HepG2 (cell line): ENCODE results near the gene SPRYD3. TPM values are rescaled to one million over a fixed set of nuclear protein-coding genes. Genes with fewer than 3 reads are reported as not detected.
A peak's percentile ranks its signal among the peaks of the same experiment; 100 is the strongest.

Experiments used
- CREM ChIP-seq, 2 experiments: sonication (generic) in 1 of 2; formaldehyde crosslinking in 1 of 2; IDR thresholded peaks; 2 replicates each; pipeline versions ENCODE4 v1.4.0 to v1.6.1; 2016 to 2020; ENCODE audit warnings: antibody characterized with exemption in 1 of 2, mild to moderate bottlenecking in 1 of 2, missing genetic modification reagents in 1 of 2
- EHMT2 ChIP-seq: fragments of 200-600 bp; sonication (generic); IDR thresholded peaks from 2 replicates; pipeline ENCODE4 v1.7.0; 2017; ENCODE audit warnings: antibody characterized with exemption, low read depth, low read length, borderline replicate concordance
- FOXK2 ChIP-seq: fragments of 450-650 bp; IDR thresholded peaks from 2 replicates; pipeline ENCODE4 v1.6.1; 2016
- HNRNPLL ChIP-seq: fragments of 200-400 bp; formaldehyde crosslinking; IDR thresholded peaks from 2 replicates; pipeline ENCODE4 v1.6.1; 2017; ENCODE audit warnings: mild to moderate bottlenecking, low read depth, low read length; ENCODE audit not compliant: poor library complexity, severe bottlenecking
- HOXA7 ChIP-seq: sonication (generic); formaldehyde crosslinking; IDR thresholded peaks from 2 replicates; pipeline ENCODE4 v1.8.1; 2022; ENCODE audit warnings: mild to moderate bottlenecking, missing genetic modification reagents, moderate library complexity
- MED1 ChIP-seq: sonication (generic); formaldehyde crosslinking; IDR thresholded peaks from 2 replicates; pipeline ENCODE4 v1.4.0; 2020; ENCODE audit warnings: missing genetic modification reagents
- NR2F2 ChIP-seq: IDR thresholded peaks from 2 replicates; pipeline ENCODE4 v1.6.1; 2012; ENCODE audit warnings: low read depth, inconsistent platforms, borderline replicate concordance
- PITX1 ChIP-seq: sonication (generic); formaldehyde crosslinking; IDR thresholded peaks from 2 replicates; pipeline ENCODE4 v1.5.1; 2020; ENCODE audit warnings: mild to moderate bottlenecking, missing genetic modification reagents
- POLR2AphosphoS5 ChIP-seq: IDR thresholded peaks from 2 replicates; pipeline ENCODE4 v1.6.1; 2012; ENCODE audit warnings: low read depth, low read length
- RARA ChIP-seq: IDR thresholded peaks from 2 replicates; pipeline ENCODE4 v1.6.1; 2016; ENCODE audit warnings: missing genetic modification reagents, missing compliant biosample characterization
- TARDBP ChIP-seq: sonication (generic); formaldehyde crosslinking; IDR thresholded peaks from 2 replicates; pipeline ENCODE4 v1.8.0; 2022; ENCODE audit warnings: mild to moderate bottlenecking, missing genetic modification reagents
- ZNF282 ChIP-seq: fragments of 450-650 bp; IDR thresholded peaks from 2 replicates; pipeline ENCODE4 v1.6.1; 2018; ENCODE audit not compliant: partially characterized antibody
- ZNF607 ChIP-seq: sonication (generic); formaldehyde crosslinking; IDR thresholded peaks from 2 replicates; pipeline ENCODE4 v1.5.1; 2020; ENCODE audit warnings: missing genetic modification reagents, mild to moderate bottlenecking, borderline replicate concordance
- ZNF652 ChIP-seq: IDR thresholded peaks from 2 replicates; pipeline ENCODE4 v1.6.1; 2016; ENCODE audit warnings: low read depth, borderline replicate concordance
- ZNF792 ChIP-seq: IDR thresholded peaks from 2 replicates; pipeline ENCODE4 v1.6.1; 2016
- ZSCAN29 ChIP-seq: sonication (generic); formaldehyde crosslinking; conservative IDR thresholded peaks from 2 replicates; pipeline ENCODE4 v1.4.0; 2020; ENCODE audit warnings: mild to moderate bottlenecking, missing genetic modification reagents
- polyA plus RNA-seq, 8 experiments: library from polyadenylated mRNA; depleted of rRNA in 3 of 8; stranded (reverse) in 7 of 8; unstranded in 1 of 8; fragments of >200 nt; fragmentation: Illumina TruSeq in 4 of 8; extraction: Trizol in 4 of 8; gene quantifications; 2 replicates each; pipeline versions ENCODE4 v1.2.1 to v1.2.3, GENCODE V29; 2011 to 2016; ENCODE audit warnings: low read depth in 4 of 8, missing spikeins in 1 of 8, mixed read lengths in 1 of 8; ENCODE audit not compliant: insufficient read depth in 1 of 8
- total RNA-seq, 5 experiments: library from RNA; depleted of rRNA; stranded (reverse); fragments of >200 nt; fragmentation: Illumina TruSeq; extraction: Trizol; gene quantifications; 2 replicates each; pipeline ENCODE4 v1.2.3, GENCODE V29; 2016; ENCODE audit warnings: low read depth in 1 of 5
- TF ChIP-seq, protein P1 (sequence below): sonication (generic); formaldehyde crosslinking; IDR thresholded peaks from 2 replicates; pipeline ENCODE4 v1.4.0; 2020; ENCODE audit warnings: low read depth, mild to moderate bottlenecking, missing genetic modification reagents
- TF ChIP-seq, protein P2 (sequence below), 2 experiments: IDR thresholded peaks; 2 replicates each; pipeline ENCODE4 v1.6.1; 2011 to 2012; ENCODE audit warnings: low read length in 2 of 2, borderline replicate concordance in 1 of 2, low read depth in 1 of 2, mild to moderate bottlenecking in 1 of 2, moderate library complexity in 1 of 2
- TF ChIP-seq, protein P3 (sequence below), 2 experiments: sonication (generic) in 1 of 2; formaldehyde crosslinking in 1 of 2; IDR thresholded peaks; 2 replicates each; pipeline versions ENCODE4 v1.4.0 to v1.6.1; 2016 to 2020; ENCODE audit warnings: borderline replicate concordance in 1 of 2, low read depth in 1 of 2, mild to moderate bottlenecking in 1 of 2, missing genetic modification reagents in 1 of 2
- TF ChIP-seq, protein P4 (sequence below): sonication (generic); formaldehyde crosslinking; IDR thresholded peaks from 2 replicates; pipeline ENCODE4 v1.8.1; 2023; ENCODE audit warnings: mild to moderate bottlenecking, missing genetic modification reagents

SPRYD3 gene
- total and polyA plus RNA-seq, 2 of the 13 experiments (the other 11 are each of a cell fraction or from before 2014, with no cell fraction given) = 9.0 to 9.2 TPM

DNA sequence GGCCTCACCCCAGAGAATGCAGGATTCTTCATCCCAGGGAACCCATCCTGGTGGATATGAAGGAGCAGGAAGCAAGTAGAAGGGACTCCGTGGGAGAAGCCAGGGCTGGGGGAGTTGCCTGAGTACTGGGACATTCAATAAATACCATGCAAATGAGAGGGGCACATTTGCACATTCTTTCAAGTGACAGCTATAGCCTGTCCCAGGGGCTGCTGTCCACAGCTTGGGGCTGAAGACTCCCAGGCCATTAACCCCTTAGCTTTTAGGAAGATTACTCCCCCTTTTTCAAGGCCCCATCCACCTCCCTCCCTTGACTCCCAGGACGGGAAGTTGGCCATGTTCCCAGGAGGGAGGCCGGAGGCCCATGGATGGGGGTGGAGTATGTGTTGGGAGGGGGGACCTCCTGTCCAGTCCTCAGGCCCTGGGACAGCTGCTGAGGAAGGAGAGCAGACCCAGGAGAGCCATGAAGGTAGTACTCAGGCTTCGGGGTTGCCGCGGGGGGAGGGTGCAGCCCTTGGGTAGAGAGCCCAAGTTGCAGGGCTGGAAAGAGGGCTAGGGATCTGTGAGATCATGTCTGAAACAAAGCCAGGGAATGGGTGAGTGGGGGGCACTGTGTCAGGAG lies 30.3 kb downstream of the SPRYD3 start (continued):
- TF ChIP-seq, protein P1, sequence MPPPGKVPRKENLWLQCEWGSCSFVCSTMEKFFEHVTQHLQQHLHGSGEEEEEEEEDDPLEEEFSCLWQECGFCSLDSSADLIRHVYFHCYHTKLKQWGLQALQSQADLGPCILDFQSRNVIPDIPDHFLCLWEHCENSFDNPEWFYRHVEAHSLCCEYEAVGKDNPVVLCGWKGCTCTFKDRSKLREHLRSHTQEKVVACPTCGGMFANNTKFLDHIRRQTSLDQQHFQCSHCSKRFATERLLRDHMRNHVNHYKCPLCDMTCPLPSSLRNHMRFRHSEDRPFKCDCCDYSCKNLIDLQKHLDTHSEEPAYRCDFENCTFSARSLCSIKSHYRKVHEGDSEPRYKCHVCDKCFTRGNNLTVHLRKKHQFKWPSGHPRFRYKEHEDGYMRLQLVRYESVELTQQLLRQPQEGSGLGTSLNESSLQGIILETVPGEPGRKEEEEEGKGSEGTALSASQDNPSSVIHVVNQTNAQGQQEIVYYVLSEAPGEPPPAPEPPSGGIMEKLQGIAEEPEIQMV (CRISPR knock-in tag) = no peak
- TF ChIP-seq PITX1 (CRISPR knock-in tag) (no peak), CREM (IDR thresholded peaks at IDR 0.05) (no peak), CREM (CRISPR knock-in tag; IDR thresholded peaks at IDR 0.05) (no peak), ZSCAN29 (CRISPR knock-in tag) (no peak), ZNF652 (CRISPR knock-in tag) (peak; percentile 69), NR2F2 (no peak), ZNF792 (no peak), ZNF282 (no peak), TARDBP (CRISPR knock-in tag) (0 out of 2 replicates have a peak, but pooled peaks have one; percentile 23), MED1 (CRISPR knock-in tag) (no peak), HOXA7 (CRISPR knock-in tag) (no peak), HNRNPLL (no peak), EHMT2 (no peak), FOXK2 (no peak), POLR2AphosphoS5 (no peak; the same call in 1 of the 2 replicates), ZNF607 (CRISPR knock-in tag) (no peak), RARA (CRISPR knock-in tag) (no peak)
- TF ChIP-seq, protein P2, sequence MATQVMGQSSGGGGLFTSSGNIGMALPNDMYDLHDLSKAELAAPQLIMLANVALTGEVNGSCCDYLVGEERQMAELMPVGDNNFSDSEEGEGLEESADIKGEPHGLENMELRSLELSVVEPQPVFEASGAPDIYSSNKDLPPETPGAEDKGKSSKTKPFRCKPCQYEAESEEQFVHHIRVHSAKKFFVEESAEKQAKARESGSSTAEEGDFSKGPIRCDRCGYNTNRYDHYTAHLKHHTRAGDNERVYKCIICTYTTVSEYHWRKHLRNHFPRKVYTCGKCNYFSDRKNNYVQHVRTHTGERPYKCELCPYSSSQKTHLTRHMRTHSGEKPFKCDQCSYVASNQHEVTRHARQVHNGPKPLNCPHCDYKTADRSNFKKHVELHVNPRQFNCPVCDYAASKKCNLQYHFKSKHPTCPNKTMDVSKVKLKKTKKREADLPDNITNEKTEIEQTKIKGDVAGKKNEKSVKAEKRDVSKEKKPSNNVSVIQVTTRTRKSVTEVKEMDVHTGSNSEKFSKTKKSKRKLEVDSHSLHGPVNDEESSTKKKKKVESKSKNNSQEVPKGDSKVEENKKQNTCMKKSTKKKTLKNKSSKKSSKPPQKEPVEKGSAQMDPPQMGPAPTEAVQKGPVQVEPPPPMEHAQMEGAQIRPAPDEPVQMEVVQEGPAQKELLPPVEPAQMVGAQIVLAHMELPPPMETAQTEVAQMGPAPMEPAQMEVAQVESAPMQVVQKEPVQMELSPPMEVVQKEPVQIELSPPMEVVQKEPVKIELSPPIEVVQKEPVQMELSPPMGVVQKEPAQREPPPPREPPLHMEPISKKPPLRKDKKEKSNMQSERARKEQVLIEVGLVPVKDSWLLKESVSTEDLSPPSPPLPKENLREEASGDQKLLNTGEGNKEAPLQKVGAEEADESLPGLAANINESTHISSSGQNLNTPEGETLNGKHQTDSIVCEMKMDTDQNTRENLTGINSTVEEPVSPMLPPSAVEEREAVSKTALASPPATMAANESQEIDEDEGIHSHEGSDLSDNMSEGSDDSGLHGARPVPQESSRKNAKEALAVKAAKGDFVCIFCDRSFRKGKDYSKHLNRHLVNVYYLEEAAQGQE (IDR thresholded peaks at IDR 0.05; ENCODE audit: borderline replicate concordance in 1 of 2, low read depth in 1 of 2, low read length in 2 of 2) = peak in 1 of 2 experiments; percentile 81; a peak in 2 of 4 replicates
- TF ChIP-seq, protein P3, sequence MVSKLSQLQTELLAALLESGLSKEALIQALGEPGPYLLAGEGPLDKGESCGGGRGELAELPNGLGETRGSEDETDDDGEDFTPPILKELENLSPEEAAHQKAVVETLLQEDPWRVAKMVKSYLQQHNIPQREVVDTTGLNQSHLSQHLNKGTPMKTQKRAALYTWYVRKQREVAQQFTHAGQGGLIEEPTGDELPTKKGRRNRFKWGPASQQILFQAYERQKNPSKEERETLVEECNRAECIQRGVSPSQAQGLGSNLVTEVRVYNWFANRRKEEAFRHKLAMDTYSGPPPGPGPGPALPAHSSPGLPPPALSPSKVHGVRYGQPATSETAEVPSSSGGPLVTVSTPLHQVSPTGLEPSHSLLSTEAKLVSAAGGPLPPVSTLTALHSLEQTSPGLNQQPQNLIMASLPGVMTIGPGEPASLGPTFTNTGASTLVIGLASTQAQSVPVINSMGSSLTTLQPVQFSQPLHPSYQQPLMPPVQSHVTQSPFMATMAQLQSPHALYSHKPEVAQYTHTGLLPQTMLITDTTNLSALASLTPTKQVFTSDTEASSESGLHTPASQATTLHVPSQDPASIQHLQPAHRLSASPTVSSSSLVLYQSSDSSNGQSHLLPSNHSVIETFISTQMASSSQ (IDR thresholded peaks at IDR 0.05; ENCODE audit: low read depth) = no peak
- TF ChIP-seq, protein P3 (CRISPR knock-in tag; IDR thresholded peaks at IDR 0.05; ENCODE audit: borderline replicate concordance) = peak; percentile 15; the same call in 1 of the 2 replicates
- TF ChIP-seq, protein P4, sequence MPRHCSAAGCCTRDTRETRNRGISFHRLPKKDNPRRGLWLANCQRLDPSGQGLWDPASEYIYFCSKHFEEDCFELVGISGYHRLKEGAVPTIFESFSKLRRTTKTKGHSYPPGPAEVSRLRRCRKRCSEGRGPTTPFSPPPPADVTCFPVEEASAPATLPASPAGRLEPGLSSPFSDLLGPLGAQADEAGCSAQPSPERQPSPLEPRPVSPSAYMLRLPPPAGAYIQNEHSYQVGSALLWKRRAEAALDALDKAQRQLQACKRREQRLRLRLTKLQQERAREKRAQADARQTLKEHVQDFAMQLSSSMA (CRISPR knock-in tag) = peak; percentile 70; the same call in 1 of the 2 replicates
